GM23338 (cell line): ENCODE data around the gene CDX1.

Experiments
- CREB1 ChIP-seq: fragments of 250-450 bp; sonication (Bioruptor Pico); IDR thresholded peaks from 2 replicates; pipeline ENCODE4 v1.5.0; 2020; ENCODE audit warnings: low read depth, mild to moderate bottlenecking, moderate library complexity
- EZH2 ChIP-seq: fragments of 200-600 bp; sonication (generic); IDR thresholded peaks from one replicate; pipeline ENCODE4 v1.8.0; 2017; ENCODE audit warnings: antibody characterized with exemption, mild to moderate bottlenecking, low read depth; ENCODE audit not compliant: unreplicated experiment
- EZH2phosphoT487 ChIP-seq: fragments of 200-600 bp; sonication (generic); IDR thresholded peaks from one replicate; pipeline ENCODE4 v1.8.1; 2018; ENCODE audit warnings: antibody characterized with exemption; ENCODE audit not compliant: unreplicated experiment
- NANOG ChIP-seq: IDR thresholded peaks from 2 replicates; pipeline ENCODE4 v1.6.1; 2016; ENCODE audit warnings: antibody characterized with exemption, borderline replicate concordance
- POLR2AphosphoS5 ChIP-seq: IDR thresholded peaks from 2 replicates; pipeline ENCODE4 v1.6.1; 2016; ENCODE audit warnings: antibody characterized with exemption, low read depth
- STAT1 ChIP-seq: IDR thresholded peaks from one replicate; pipeline ENCODE4 v1.6.1; 2016; ENCODE audit warnings: antibody characterized with exemption; ENCODE audit not compliant: unreplicated experiment
- ZNF114 ChIP-seq: fragments of 250-450 bp; sonication (Bioruptor Pico); IDR thresholded peaks from 2 replicates; pipeline ENCODE4 v1.5.0; 2020; ENCODE audit warnings: mild to moderate bottlenecking, moderate library complexity
- ZNF331 ChIP-seq: fragments of 250-450 bp; sonication (Bioruptor Pico); IDR thresholded peaks from 2 replicates; pipeline ENCODE4 v1.5.0; 2020; ENCODE audit warnings: low read depth, mild to moderate bottlenecking, moderate library complexity
- TF ChIP-seq, protein P1 (sequence below), 2 experiments: fragments of 200-600 bp in 1 of 2; sonication (generic) in 1 of 2; conservative IDR thresholded peaks; 2 replicates each; pipeline versions ENCODE4 v1.5.1 to v1.6.1; 2016 to 2017; ENCODE audit warnings: antibody characterized with exemption in 2 of 2, low read depth in 2 of 2, mild to moderate bottlenecking in 2 of 2, moderate library complexity in 1 of 2
- TF ChIP-seq, protein P2 (sequence below): IDR thresholded peaks from one replicate; pipeline ENCODE4 v1.6.1; 2018; ENCODE audit warnings: antibody characterized with exemption; ENCODE audit not compliant: unreplicated experiment
- TF ChIP-seq, protein P3 (sequence below): IDR thresholded peaks from 2 replicates; pipeline ENCODE4 v1.6.1; 2016; ENCODE audit warnings: antibody characterized with exemption

- TF ChIP-seq, protein P1, sequence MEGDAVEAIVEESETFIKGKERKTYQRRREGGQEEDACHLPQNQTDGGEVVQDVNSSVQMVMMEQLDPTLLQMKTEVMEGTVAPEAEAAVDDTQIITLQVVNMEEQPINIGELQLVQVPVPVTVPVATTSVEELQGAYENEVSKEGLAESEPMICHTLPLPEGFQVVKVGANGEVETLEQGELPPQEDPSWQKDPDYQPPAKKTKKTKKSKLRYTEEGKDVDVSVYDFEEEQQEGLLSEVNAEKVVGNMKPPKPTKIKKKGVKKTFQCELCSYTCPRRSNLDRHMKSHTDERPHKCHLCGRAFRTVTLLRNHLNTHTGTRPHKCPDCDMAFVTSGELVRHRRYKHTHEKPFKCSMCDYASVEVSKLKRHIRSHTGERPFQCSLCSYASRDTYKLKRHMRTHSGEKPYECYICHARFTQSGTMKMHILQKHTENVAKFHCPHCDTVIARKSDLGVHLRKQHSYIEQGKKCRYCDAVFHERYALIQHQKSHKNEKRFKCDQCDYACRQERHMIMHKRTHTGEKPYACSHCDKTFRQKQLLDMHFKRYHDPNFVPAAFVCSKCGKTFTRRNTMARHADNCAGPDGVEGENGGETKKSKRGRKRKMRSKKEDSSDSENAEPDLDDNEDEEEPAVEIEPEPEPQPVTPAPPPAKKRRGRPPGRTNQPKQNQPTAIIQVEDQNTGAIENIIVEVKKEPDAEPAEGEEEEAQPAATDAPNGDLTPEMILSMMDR (conservative IDR thresholded peaks at IDR 0.05; ENCODE audit: low read depth in 2 of 2) = no peak
- no peak for TF ChIP-seq POLR2AphosphoS5
- no peak for TF ChIP-seq EZH2
- no peak for TF ChIP-seq EZH2phosphoT487
- TF ChIP-seq CREB1 (CRISPR knock-in tag) = no peak
- no peak for TF ChIP-seq ZNF331
- TF ChIP-seq, protein P2, sequence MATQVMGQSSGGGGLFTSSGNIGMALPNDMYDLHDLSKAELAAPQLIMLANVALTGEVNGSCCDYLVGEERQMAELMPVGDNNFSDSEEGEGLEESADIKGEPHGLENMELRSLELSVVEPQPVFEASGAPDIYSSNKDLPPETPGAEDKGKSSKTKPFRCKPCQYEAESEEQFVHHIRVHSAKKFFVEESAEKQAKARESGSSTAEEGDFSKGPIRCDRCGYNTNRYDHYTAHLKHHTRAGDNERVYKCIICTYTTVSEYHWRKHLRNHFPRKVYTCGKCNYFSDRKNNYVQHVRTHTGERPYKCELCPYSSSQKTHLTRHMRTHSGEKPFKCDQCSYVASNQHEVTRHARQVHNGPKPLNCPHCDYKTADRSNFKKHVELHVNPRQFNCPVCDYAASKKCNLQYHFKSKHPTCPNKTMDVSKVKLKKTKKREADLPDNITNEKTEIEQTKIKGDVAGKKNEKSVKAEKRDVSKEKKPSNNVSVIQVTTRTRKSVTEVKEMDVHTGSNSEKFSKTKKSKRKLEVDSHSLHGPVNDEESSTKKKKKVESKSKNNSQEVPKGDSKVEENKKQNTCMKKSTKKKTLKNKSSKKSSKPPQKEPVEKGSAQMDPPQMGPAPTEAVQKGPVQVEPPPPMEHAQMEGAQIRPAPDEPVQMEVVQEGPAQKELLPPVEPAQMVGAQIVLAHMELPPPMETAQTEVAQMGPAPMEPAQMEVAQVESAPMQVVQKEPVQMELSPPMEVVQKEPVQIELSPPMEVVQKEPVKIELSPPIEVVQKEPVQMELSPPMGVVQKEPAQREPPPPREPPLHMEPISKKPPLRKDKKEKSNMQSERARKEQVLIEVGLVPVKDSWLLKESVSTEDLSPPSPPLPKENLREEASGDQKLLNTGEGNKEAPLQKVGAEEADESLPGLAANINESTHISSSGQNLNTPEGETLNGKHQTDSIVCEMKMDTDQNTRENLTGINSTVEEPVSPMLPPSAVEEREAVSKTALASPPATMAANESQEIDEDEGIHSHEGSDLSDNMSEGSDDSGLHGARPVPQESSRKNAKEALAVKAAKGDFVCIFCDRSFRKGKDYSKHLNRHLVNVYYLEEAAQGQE = no peak
- TF ChIP-seq, protein P3, sequence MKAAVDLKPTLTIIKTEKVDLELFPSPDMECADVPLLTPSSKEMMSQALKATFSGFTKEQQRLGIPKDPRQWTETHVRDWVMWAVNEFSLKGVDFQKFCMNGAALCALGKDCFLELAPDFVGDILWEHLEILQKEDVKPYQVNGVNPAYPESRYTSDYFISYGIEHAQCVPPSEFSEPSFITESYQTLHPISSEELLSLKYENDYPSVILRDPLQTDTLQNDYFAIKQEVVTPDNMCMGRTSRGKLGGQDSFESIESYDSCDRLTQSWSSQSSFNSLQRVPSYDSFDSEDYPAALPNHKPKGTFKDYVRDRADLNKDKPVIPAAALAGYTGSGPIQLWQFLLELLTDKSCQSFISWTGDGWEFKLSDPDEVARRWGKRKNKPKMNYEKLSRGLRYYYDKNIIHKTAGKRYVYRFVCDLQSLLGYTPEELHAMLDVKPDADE = no peak
- no peak for TF ChIP-seq ZNF114 (CRISPR knock-in tag)
- no peak for TF ChIP-seq STAT1
- TF ChIP-seq NANOG = no peak
Observed at GRCh38 chr5:150124596-150124995, 42.0 kb upstream of the CDX1 start.
